Choroid plexus epithelial cell (primary cell): Measurements from ENCODE around the gene PTPN18.
A peak's percentile ranks its signal among the peaks of the same experiment; 100 is the strongest.

ENCODE experiments used
- DNase-seq: peaks from one replicate; pipeline ENCODE4 v3.0.0-alpha.2; 2010; ENCODE audit warnings: low read depth
- H3K4me3 ChIP-seq: 2 replicates; pipeline ENCODE4 v1.5.1; 2011; ENCODE audit warnings: low read depth, mild to moderate bottlenecking, control low read depth, low read length, moderate library complexity
- TF ChIP-seq, protein P1 (sequence below): conservative IDR thresholded peaks from 2 replicates; pipeline ENCODE4 v1.5.1; 2011; ENCODE audit warnings: low read depth, mild to moderate bottlenecking, control low read depth, inconsistent platforms, low read length, moderate library complexity

Gene PTPN18

DNA sequence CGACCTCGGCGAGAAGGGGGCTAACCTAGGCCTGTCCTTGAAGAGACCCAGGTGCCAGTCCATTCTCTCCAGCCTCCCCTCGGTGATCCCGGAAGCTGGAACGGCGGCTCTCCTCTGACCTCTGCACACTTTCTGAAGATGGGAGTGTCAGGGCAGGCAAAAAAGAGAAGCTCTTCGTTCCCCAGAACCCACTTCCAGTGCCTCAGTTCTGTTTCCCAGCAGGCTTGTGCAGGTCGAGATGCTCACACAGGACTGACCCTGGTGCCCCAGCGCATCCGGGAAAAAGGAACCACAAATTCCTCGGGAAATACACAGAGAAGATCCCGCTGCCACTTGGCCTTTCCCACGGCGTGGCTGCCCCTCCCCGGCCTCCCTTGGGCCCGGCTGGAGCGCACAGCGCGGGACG, 681 bp upstream of the PTPN18 start:
- TF ChIP-seq, protein P1, sequence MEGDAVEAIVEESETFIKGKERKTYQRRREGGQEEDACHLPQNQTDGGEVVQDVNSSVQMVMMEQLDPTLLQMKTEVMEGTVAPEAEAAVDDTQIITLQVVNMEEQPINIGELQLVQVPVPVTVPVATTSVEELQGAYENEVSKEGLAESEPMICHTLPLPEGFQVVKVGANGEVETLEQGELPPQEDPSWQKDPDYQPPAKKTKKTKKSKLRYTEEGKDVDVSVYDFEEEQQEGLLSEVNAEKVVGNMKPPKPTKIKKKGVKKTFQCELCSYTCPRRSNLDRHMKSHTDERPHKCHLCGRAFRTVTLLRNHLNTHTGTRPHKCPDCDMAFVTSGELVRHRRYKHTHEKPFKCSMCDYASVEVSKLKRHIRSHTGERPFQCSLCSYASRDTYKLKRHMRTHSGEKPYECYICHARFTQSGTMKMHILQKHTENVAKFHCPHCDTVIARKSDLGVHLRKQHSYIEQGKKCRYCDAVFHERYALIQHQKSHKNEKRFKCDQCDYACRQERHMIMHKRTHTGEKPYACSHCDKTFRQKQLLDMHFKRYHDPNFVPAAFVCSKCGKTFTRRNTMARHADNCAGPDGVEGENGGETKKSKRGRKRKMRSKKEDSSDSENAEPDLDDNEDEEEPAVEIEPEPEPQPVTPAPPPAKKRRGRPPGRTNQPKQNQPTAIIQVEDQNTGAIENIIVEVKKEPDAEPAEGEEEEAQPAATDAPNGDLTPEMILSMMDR: no peak
- DNase-seq: no peak
- H3K4me3 ChIP-seq: peak overlapping the region; percentile 74

DNA sequence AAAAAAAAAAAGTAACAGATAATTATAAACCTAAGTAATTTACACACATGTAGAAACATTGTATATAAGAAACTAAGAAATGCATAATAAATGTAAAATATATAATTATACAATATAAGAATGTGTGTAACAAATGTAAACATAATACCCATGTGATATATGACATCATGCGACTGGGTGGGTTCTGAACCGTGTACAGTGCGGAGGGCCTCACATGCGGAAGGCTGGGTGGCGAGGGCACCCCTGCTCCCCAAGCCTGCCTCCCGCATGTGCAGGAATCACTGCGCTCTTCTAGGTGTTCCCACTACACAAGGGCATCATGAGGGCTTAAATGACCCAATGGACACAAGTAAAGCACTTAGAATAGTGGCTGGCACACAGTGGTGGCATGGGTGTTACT, 2.0 kb downstream of the PTPN18 start:
- TF ChIP-seq, protein P1: no peak
- no peak for DNase-seq
- no peak overlapping the region for H3K4me3 ChIP-seq

DNA sequence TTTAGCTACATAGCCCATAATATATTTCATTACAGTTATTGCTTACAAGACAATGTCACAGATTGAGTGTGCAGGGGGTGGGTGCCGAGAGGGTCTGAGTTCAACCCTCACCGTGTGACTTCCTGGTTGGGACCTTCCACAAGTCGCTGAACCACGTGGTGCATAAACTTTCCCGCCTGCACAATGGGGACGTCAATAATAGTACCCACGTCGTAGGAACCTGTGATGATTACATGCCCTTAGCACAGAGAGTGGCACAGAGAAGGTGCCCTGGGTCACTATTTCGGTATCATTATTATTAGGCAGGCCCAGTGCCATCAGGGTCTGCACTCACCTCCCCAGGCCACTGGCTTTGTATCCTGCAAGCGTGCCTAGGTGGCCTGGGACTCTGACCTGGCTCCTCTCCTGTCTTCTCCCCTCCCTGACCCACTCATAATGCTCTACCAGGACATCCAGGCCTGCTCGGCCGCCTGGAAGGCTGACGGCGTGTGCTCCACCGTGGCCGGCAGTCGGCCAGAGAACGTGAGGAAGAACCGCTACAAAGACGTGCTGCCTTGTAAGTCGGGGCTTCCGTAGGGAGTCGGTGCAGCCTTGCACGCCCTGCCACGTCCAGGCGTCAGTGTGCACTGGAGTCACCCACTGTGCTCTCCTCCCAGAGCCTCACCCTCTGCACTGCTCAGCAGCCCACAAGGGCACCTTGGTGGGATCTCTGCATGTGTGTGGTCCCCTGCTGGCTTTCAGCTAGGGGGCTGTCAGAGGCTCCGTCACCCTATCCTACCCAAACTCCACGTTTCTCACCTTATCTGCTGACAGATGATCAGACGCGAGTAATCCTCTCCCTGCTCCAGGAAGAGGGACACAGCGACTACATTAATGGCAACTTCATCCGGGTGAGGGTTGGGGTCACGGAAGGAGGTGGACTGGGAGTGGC, 2.8 kb downstream of the PTPN18 start:
- TF ChIP-seq, protein P1: no peak
- H3K4me3 ChIP-seq: no peak overlapping the region

DNA sequence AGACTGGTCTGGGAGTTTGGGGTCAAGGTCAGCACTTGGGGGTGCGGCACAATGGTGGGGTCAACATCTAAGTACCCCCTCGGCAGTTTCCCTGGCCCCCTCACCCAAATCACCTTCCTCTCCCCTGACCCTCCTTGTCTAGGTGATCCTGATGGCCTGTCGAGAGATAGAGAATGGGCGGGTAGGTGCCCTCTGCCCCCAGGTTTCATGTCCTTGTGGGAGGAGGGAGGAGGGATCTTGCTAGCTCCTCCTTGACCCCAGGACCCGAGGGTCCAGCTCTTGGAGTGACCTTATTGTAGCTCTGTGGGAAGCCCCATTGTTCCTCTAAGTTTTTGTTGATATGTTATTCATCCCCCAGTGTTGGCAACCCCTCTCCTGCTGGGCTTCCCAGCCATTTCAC, 3.6 kb downstream of the PTPN18 start:
- no peak overlapping the region for H3K4me3 ChIP-seq
- no peak for DNase-seq
- TF ChIP-seq, protein P1: no peak

More for the DNA sequence above, 2.8 kb downstream of the PTPN18 start:
- no peak for DNase-seq

DNA sequence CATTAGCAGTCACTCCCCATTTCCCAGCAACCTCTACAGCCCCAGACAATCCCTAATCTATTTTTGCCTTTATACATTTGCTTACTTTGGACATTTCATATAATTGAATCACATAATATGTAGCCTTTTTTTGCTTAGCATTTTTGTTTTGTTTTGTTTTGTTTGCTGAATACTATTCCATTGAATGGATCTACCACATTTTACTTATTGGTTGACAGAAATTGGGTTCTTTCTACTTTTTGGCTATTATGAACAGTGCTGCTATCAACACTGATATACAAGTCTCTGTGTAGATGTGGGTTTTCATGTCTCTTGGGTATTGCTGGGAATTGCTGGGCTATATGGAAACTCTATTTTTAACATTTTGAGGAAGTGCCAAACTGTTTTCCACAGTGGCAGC, 7.6 kb downstream of the PTPN18 start:
- no peak for DNase-seq
- TF ChIP-seq, protein P1: no peak
- no peak overlapping the region for H3K4me3 ChIP-seq

DNA sequence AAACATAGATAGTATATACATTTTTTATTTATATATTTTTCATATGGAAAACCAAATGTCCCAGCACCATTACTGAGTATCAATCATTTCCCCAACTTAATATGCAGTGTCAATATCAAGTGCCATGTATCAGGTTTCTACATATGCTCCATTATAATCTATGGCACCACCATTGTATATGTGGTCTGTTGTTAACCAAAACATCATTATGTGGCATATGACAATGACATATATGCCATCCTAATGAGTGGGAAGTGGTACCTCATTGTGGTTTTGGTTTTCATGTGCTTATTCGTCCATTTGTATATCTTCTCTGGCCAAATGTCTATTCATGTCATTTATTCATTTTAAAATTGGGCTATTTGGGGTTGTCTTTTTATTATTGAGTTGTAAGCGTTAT, 9.2 kb downstream of the PTPN18 start:
- TF ChIP-seq, protein P1: no peak
- H3K4me3 ChIP-seq: no peak overlapping the region
- no peak for DNase-seq

DNA sequence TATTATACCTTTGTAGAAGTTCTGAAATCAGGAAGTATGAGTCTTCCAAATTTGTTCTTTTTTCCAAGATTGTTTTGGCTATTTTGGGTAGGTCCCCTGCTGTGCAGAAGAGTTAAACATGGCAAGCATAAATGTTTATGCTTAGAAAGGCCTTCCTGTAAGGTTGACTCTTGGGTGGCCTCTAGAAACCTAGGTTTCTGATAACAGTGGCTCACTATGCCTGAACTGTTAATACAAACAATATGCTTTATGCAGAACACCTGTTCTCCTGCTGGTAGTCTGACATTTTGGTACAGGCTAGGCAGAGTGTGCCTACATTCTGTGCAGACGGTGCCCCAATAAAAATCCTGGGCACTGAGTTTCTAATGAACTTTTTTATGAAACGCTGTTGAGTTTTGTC, 10.1 kb downstream of the PTPN18 start:
- TF ChIP-seq, protein P1: no peak
- no peak overlapping the region for H3K4me3 ChIP-seq
- no peak for DNase-seq
